ENCODE results near the gene HOXA1. TPM values are rescaled to one million over a fixed set of nuclear protein-coding genes. Genes with fewer than 3 reads are reported as not detected.
A peak's percentile ranks its signal among the peaks of the same experiment; 100 is the strongest.

HOXA1 gene
- total RNA-seq, 1 donor from 2014 or later, result 9.5 TPM

GRCh38 chr7:27126596-27127327 is 31.0 kb upstream of the HOXA1 start:
- H3K36me3 Mint-ChIP-seq, result peaks cover 37% of the 10 kb centered on the region
- H3K4me1 Mint-ChIP-seq (ENCODE audit: unreplicated experiment), result peaks cover 61% of the 10 kb centered on the region
- H3K4me3 Mint-ChIP-seq, result peak overlapping the region; percentile 91
- H3K27ac Mint-ChIP-seq, result peak overlapping the region; percentile 99
- no peaks in the 10 kb centered on the region for H3K9me3 Mint-ChIP-seq
- peaks cover 43% of the 10 kb centered on the region for H3K27me3 Mint-ChIP-seq
- TF ChIP-seq CTCF (conservative IDR thresholded peaks at IDR 0.05), result no peak
- no peak for DNase-seq (ENCODE audit: extremely low spot score, unreplicated experiment)

GRCh38 chr7:27125986-27126394 is 30.2 kb upstream of the HOXA1 start:
- H3K4me1 Mint-ChIP-seq (ENCODE audit: unreplicated experiment), result peaks cover 56% of the 10 kb centered on the region
- H3K27me3 Mint-ChIP-seq, result peaks cover 41% of the 10 kb centered on the region
- no peak for DNase-seq (ENCODE audit: extremely low spot score, unreplicated experiment)
- peaks cover 43% of the 10 kb centered on the region for H3K36me3 Mint-ChIP-seq
- peak overlapping the region; percentile 91 for H3K4me3 Mint-ChIP-seq
- peak overlapping the region; percentile 99 for H3K27ac Mint-ChIP-seq
- TF ChIP-seq CTCF (conservative IDR thresholded peaks at IDR 0.05), result no peak
- no peaks in the 10 kb centered on the region for H3K9me3 Mint-ChIP-seq

- no peak for DNase-seq (ENCODE audit: extremely low spot score, unreplicated experiment)
- no peak for TF ChIP-seq CTCF (conservative IDR thresholded peaks at IDR 0.05)
- H3K36me3 Mint-ChIP-seq, result peaks cover 43% of the 10 kb centered on the region
- peak overlapping the region; percentile 99 for H3K27ac Mint-ChIP-seq
- peaks cover 63% of the 10 kb centered on the region for H3K4me1 Mint-ChIP-seq (ENCODE audit: unreplicated experiment)
- H3K4me3 Mint-ChIP-seq, result peak overlapping the region; percentile 91
- no peaks in the 10 kb centered on the region for H3K9me3 Mint-ChIP-seq
- H3K27me3 Mint-ChIP-seq, result peaks cover 41% of the 10 kb centered on the region
These were observed 29.3 kb upstream of the HOXA1 start for GRCh38 chr7:27124902-27125689.

- no peak for TF ChIP-seq CTCF (conservative IDR thresholded peaks at IDR 0.05)
- H3K4me3 Mint-ChIP-seq, result peak overlapping the region; percentile 91
- H3K27ac Mint-ChIP-seq, result peak overlapping the region; percentile 99
- peak; percentile 85 for DNase-seq (ENCODE audit: extremely low spot score, unreplicated experiment)
- no peaks in the 10 kb centered on the region for H3K9me3 Mint-ChIP-seq
- peaks cover 71% of the 10 kb centered on the region for H3K4me1 Mint-ChIP-seq (ENCODE audit: unreplicated experiment)
- peaks cover 40% of the 10 kb centered on the region for H3K27me3 Mint-ChIP-seq
- H3K36me3 Mint-ChIP-seq, result peaks cover 46% of the 10 kb centered on the region
These were observed 28.5 kb upstream of the HOXA1 start for GRCh38 chr7:27124096-27124901.

- Mint-ChIP-seq H3K27ac (peak overlapping the region; percentile 99), H3K4me3 (peak overlapping the region; percentile 91), H3K4me1 (ENCODE audit: unreplicated experiment) (peaks cover 70% of the 10 kb centered on the region), H3K9me3 (no peaks in the 10 kb centered on the region), H3K27me3 (peaks cover 38% of the 10 kb centered on the region), H3K36me3 (peaks cover 44% of the 10 kb centered on the region)
- DNase-seq (ENCODE audit: extremely low spot score, unreplicated experiment), result peak; percentile 69
- TF ChIP-seq CTCF (conservative IDR thresholded peaks at IDR 0.05), result no peak
These were observed 27.8 kb upstream of the HOXA1 start for GRCh38 chr7:27123477-27124053.

All from type B pancreatic cell (in vitro differentiated cells).